HG03565 (cell line): Measurements from ENCODE around the gene SFXN3.
"Not testable (repeated sequence)": the region's sequence is repeated elsewhere in the genome, so short reads cannot be mapped to it uniquely, and the experiment has no call there.

ENCODE experiments used
- ATAC-seq: cut with Tn5 transposase; IDR thresholded peaks from one replicate; pipeline ENCODE4 v1.9.1; 2021; ENCODE audit warnings: mild to moderate bottlenecking, moderate library complexity; ENCODE audit not compliant: unreplicated experiment

SFXN3 gene

GRCh38 chr10:101034404-101034803 lies 3.4 kb downstream of the SFXN3 start:
- not testable (repeated sequence) for ATAC-seq

- ATAC-seq = no peak
These were observed 4.3 kb downstream of the SFXN3 start for GRCh38 chr10:101035314-101035713.

GRCh38 chr10:101035916-101036702 lies 5.1 kb downstream of the SFXN3 start:
- no peak for ATAC-seq

- ATAC-seq = no peak
These were observed 5.7 kb downstream of the SFXN3 start for GRCh38 chr10:101036726-101037125.

- no peak for ATAC-seq
These were observed 7.5 kb downstream of the SFXN3 start for GRCh38 chr10:101038484-101038883.

GRCh38 chr10:101040061-101040460 lies 9.0 kb downstream of the SFXN3 start:
- ATAC-seq = no peak

GRCh38 chr10:101040851-101041250 lies 9.8 kb downstream of the SFXN3 start:
- ATAC-seq = no peak

GRCh38 chr10:101041252-101041761 lies 10.3 kb downstream of the SFXN3 start:
- peak; percentile 54 for ATAC-seq

GRCh38 chr10:101042118-101042517 lies 11.1 kb downstream of the SFXN3 start:
- ATAC-seq = no peak

GRCh38 chr10:101042667-101043362 lies 11.8 kb downstream of the SFXN3 start:
- peak; percentile 85 for ATAC-seq

GRCh38 chr10:101043363-101043707 lies 12.3 kb downstream of the SFXN3 start:
- ATAC-seq = no peak

GRCh38 chr10:101044117-101044516 lies 13.1 kb downstream of the SFXN3 start:
- no peak for ATAC-seq

GRCh38 chr10:101046332-101047238 lies 15.6 kb downstream of the SFXN3 start:
- no peak for ATAC-seq

- no peak for ATAC-seq
These were observed 16.2 kb downstream of the SFXN3 start for GRCh38 chr10:101047268-101047667.

- no peak for ATAC-seq
These were observed 17.2 kb downstream of the SFXN3 start for GRCh38 chr10:101047961-101048892.

- no peak for ATAC-seq
These were observed 19.4 kb downstream of the SFXN3 start for GRCh38 chr10:101050208-101051069.

GRCh38 chr10:101052285-101052684 lies 21.3 kb downstream of the SFXN3 start:
- ATAC-seq = no peak

GRCh38 chr10:101053516-101053915 lies 22.5 kb downstream of the SFXN3 start:
- no peak for ATAC-seq

- no peak for ATAC-seq
These were observed 23.3 kb downstream of the SFXN3 start for GRCh38 chr10:101054351-101054750.
